Ureter (tissue), 1 donor: ENCODE measurements around the gene RNF145. TPM values are rescaled to one million over a fixed set of nuclear protein-coding genes. Genes with fewer than 3 reads are reported as not detected.
A peak's percentile ranks its signal among the peaks of the same experiment; 100 is the strongest.
"Not testable (repeated sequence)": the region's sequence is repeated elsewhere in the genome, so short reads cannot be mapped to it uniquely, and the experiment has no call there.

Experiments
- DNase-seq: peaks from one replicate; pipeline ENCODE4 v3.0.0-alpha.2; 2020; ENCODE audit warnings: low spot score
- total RNA-seq: library from RNA; stranded (reverse); gene quantifications from one replicate; pipeline ENCODE4 v1.2.4, GENCODE V29; 2023
- donor health status: DM: yes; HTN: yes; CAD: no.

RNF145 gene, protein sequence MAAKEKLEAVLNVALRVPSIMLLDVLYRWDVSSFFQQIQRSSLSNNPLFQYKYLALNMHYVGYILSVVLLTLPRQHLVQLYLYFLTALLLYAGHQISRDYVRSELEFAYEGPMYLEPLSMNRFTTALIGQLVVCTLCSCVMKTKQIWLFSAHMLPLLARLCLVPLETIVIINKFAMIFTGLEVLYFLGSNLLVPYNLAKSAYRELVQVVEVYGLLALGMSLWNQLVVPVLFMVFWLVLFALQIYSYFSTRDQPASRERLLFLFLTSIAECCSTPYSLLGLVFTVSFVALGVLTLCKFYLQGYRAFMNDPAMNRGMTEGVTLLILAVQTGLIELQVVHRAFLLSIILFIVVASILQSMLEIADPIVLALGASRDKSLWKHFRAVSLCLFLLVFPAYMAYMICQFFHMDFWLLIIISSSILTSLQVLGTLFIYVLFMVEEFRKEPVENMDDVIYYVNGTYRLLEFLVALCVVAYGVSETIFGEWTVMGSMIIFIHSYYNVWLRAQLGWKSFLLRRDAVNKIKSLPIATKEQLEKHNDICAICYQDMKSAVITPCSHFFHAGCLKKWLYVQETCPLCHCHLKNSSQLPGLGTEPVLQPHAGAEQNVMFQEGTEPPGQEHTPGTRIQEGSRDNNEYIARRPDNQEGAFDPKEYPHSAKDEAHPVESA
- 96.1 TPM for total RNA-seq

DNA sequence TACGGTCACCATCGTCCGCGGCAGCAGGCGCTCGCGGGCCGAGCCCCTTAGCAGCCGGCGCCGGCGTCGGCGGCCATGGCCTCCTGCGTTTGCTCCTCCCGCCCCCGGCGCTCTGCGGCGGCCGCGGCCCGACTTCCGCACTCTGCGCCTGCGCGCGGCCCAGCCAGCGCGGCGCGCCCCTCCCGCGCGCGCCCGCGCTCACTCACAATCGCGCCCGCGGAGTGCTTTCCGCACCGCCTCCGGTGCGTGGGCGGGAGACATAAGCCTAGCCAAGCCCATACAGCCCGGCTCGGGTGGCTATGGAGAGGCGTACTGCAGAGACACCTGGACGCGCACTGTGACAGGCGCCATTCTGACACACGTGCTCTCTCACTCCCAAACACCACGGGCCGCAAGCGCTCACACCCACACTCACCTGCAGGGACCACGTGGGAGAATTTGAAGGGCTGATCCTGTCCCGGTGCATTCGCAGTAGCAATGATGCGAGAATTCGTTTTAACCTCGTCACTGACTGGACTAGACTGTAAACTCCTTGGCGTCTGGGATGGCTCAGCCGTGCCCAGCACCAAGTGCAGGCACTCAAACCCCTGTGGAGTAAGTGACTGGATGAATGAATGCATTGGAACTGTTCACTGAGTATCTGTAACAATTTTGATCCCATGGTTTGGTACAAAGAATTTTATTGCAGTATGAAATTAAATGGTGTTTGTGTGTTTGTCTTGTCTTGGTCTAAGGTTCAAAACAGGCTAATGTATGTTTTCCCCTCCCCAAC, at the start of gene RNF145:
Gene RNF145, minus strand, starts transcription at position 116 of the 772 bp plus-strand sequence. CDS start 5,936 bp downstream, outside the sequence.
- DNase-seq, result peak; percentile 81

DNA sequence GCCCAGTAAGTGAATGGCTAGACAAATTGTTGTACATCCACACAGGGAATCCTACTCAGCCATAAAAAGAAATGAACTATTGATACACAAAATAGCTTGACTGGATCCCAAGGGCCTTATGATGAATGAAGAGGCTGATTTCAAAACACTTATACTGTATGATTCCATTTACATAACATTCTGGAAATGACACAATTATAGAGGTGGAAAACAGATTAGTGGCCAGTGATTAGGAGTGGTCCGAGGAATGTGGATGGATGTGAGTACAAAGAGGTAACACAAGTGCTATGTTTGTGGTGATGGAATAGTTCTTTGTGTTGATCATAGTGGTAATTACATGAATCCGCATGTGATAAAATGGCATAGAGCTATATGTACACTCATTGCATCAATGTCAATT, 49.0 kb upstream of the RNF145 start:
- no peak for DNase-seq

DNA sequence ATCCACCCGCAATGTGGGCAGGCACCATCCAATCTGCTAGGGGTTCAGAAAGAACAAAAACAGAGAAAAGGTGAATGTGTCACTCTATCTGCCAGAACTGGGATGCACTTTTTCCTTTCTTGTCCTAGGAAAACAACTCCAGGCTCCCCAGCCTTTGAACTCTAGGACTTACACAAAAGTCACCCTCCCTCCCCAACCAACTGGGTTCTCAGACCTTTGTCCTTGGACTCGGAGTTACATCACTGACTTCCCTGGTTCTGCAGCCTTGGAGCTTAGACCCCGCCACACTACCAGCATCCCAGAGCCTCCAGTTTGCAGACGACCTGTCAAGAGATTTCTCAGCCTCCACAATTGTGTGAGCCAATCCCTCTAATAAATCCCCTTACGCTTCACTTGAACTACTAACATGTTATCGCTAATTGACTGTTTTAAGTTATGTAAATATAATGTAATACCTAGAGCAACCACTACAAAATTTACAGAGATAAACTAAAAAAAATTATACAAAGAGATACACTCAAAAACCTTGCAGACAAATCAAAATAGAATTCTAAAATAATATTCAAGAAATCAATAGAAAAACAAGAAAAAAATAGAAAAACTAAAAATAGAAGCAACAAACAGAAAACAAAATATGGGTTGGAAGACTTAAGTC, 48.4 kb upstream of the RNF145 start:
- no peak for DNase-seq

DNA sequence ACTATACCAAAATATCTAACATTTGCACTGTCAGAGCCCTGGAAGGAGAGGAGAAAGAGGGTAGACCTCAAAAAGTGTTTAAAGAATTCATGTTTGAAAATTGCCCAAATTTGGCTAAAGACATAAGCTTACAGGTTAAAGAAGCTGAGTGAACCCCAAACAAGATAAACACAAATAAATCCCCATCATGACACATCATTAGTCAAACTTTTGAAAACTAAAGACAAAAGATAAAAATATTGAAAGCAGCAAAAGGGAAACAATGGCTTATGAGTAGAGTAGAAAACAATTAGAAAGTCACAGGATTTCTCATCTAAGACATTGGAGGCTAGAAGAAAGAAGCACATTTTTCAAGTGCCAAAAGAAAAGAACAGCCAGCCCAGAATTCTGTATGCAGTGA, 47.7 kb upstream of the RNF145 start:
- DNase-seq, result no peak

DNA sequence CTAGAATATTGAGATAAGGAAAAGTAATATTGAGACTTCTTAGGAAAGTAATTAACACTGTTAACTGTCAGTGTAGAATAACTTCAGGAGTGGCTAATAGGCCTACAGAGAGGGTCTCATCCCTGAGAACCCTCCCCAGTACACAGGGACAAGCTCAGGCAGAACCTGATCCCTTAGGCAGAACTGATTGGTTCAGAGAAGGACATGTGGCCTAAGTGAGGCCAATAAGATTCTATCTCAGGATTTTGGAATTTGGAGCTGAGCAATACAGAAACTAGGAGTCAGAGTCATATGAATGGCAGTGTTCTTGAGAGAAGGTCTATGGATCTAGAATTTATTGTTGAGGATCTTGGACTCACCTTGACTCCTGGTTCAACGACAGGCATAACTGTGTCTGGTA, 42.8 kb upstream of the RNF145 start:
- DNase-seq, result no peak

DNA sequence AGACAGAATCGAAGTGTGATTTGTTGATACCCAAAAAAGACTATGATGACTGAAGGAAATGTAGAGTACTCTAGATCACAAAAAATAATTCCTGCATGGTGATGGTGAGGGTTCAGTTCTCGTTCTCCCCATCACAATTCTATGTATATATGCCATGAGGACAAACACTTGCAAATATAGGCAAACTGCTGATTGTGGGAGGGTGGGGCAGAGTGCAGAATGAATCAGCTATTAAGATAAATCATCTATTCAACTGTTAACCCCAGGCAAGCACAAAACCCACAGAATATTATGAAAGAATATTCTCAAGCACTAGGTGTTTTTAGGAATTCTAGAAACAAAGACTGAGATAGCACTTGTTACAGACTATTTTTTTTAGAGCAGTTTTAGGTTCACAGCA, 39.8 kb upstream of the RNF145 start:
- no peak for DNase-seq

DNA sequence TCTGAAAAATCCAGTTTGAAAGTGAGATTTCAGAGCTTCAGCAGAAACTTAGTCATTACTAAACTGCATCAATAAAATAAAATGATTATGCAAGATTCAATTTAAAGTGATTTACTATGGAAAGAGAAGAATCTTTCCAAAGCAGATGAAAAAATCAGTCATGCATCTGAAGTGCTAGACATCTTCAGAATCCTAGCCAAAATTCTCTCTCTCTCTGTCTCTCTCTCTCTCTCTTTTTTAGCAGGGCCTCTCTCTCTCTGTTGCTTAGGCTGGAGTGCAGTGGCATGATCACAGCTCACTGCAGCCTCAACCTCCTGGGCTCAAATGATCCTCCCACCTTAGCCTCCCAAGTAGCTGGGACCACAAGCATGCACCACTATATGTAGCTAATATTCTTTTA, 35.5 kb upstream of the RNF145 start:
- DNase-seq, result no peak

DNA sequence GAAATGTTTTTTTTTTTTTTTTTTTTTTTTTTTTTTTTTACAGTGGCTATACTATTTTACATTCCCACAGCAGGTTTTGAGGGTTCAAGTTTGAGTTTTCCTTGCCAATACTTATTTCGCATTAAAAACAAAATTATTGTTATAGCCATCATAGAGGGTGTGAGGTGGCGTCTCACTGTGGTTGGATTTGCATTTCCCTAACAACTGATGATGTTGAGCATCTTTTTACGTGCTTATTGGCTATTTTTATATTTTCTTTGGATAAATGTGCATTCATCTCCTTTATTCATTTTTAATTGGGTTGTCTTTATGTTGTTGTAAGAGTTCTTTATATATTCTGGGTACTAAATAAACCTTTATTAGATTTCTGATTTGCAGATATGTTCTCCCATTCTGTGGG, 34.8 kb upstream of the RNF145 start:
- no peak for DNase-seq

DNA sequence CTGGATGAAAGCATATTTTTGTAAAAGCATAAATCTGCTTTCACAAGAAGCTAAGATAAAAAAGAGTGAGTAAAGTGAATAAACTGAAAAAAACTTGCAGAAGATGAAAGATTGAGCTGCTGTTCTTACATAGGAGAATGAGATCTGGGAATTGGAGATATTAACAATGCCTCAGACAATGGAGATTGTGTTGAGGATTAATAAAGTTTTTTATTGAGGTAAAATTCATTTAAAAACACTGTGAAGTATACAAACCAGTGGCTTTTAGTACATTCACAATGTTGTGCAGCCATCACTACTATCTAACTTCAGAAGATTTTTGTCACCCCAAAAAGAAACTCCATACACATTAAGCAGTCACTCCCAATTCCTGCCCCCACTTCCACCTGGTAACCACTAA, 34.0 kb upstream of the RNF145 start:
- no peak for DNase-seq

DNA sequence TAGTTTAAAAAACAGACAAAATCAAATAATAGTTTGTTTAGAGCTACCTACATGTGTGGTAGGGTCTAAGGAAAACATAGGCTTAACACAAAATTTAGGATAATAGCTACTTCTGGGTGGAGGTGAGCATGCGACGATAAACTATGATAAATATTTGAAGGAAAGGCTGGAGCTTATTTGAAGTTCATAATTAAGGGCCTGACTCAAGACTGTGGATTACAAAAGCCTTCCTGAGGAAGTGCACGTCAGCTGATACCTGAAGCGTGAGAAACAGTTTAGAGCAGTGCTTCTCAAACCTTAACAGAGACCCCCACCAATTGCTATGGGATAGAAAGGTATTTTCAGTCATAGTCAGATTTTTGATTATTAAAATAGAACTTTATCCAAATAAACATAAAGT, 33.3 kb upstream of the RNF145 start:
- DNase-seq, result no peak

DNA sequence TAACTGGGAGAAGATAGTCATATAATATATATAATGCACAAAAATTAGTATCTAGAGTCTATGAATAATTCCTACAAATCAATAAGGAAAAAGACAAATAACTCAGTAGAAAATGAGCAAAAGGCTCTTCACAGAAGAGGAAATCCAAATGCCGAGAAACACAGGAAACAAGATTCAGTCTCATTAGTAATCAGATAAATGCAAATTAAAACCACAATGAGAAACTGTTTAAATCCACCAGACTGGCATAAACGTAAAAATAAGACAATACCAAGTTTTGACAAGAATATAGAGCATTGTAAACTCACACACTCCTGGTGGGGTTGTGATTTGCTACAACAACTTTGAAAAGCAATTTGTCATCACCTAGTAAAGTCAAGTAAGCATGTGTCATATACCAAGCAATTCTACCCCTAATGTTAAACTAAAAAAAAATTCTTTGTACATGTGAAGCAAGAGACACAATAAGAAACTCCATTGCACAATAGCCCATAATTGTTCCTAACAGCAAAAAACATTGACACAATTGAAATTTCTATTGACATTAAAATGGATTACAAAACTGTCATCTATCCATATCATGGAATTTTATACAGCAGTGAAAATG, 32.7 kb upstream of the RNF145 start:
- DNase-seq, result no peak

DNA sequence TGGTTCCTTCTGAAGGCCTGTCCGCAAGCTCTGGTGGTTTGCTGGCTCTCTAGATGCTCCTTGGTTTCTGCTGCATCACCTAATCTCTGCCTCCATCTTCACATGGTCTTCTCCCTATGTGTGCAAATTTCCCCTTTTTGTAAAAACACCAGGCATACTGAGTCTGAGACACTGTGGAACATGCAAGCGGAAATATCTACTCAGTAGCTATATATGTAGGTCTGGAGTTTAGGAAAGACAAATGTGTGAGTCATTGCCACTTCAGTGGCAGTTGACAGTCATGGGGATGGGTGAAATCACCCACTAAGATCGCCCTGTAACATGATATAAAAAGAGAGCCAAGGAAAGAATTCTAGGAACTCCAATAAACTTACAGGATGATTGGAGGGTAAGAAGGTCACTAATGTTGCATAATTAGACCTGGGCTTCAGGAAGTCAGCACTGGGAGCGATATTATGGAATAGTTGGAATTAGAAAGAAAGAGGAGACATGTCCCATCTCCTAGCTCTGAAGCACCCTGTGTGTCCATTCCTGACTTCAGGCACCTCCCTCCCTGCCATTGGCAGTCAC, 31.0 kb upstream of the RNF145 start:
- DNase-seq, result no peak

DNA sequence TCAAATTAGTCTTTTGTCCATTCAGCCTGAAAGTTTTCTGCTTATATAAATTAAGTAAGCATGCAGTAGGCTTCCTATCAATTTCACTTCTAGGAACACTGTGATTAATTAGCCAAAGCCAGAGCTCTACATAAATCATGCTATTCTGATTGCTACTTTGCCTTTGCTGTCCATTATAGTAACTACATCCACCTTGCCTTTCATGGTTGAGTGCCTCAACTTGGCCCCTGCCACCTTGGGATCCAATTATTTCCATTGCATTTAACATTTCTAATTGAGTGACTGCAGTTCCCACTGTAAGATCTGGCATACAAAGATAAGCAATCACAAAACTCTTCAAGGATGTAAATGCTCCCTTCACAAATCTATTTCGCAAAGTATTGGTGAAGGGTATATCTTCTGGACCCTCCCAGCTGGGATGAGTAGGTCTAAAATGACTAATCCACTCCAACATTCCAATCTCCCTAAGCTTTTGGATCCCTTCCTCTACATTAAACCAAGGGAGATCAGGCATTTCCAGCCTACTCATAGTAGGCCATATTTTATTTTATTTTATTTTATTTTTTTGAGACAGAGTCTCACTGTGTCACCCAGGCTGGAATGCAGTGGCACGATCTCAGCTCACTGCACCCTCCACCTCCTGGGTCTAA, 26.6 kb upstream of the RNF145 start:
- not testable (repeated sequence) for DNase-seq

DNA sequence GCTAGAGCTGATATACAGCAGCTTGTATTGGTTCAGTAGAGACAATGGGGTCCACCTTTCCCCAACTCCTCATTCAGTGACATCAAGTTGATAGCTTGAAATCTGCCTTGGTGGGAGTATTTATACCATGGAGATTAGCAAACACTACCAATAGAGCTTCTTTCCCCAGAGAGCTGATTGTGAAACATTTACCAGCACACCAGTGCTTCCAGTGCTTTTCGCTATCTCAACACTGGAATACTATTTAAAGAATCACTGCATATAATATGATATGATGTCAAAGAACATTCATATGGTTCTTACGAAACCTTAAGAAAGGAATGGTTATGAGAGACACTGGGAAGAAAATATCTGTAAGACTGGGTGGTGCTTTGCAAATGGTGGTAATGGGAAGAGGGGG, 21.8 kb upstream of the RNF145 start:
- DNase-seq, result no peak

DNA sequence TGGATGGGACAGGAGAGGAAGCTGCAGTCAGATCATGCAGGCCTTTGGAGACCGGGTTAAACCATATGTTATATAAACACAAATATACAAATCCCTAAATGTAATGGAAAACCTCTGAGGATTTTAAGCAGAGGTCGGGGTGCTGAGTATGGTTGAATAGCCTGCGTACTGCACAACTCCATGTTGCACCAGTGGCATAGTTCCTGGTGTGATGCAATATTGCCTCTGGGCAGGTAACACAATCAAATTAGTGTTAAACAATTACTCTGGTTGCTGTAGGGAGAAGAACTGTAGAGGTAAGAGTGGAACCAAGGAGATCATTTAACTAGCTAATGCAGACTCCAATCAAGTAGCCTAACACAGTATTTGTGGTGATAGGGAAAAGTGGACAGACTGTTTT, 21.3 kb upstream of the RNF145 start:
- DNase-seq, result no peak

DNA sequence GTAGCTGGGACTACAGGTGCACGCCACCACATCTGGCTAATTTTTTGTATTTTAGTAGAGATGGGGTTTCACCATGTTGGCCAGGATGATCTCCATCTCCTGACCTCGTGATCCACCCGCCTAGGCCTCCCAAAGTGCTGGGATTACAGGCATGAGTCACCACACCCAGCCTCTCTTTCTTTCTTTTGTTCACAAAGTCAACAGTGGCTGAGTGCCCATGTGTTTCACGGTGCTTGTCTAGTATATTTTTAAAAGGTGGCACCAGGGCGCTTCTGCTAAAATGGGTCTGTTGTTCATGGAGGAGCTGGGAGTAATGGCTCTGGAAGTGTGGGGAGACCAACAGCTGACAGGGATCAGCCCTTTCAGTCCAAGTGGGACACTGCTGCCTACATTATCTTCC, 18.7 kb upstream of the RNF145 start:
- not testable (repeated sequence) for DNase-seq

DNA sequence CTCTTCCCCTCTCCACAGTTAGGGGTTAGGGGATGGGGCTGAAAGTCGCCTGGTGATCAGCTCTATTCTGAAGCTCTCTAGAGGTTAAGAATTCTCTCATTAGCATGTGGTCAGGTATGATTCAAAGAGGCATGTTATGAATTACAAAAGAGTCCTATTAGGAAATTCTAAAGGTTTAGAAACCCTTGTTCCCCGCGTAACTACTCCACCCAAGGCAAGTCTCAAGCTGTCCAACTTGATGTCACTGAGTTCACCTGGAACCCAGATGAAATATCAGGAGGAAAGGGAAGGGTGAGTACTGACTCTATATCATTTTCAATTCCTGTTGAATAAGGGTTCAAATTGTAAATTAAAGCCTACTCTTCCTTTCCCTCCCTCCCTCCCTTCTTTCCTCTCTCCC, 18.1 kb upstream of the RNF145 start:
- DNase-seq, result no peak

DNA sequence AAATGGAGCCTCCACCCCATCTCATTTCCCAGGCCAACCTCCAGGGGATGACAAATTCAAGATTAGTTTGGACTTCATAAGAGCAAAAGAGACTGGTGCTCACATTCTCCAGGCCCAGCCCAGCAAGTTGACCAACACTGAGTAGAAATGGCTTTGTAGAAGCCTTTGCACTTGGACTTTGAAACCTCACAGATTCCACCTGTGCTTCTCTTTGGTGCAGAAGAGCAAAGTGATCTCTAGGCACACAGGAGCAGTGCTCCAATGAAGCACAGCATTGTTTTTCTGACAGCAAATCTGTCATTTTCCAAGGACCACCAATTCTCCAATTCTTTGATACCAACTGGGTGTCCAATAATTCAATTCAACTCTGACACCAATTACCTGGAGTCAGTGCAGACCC, 17.1 kb upstream of the RNF145 start:
- no peak for DNase-seq

DNA sequence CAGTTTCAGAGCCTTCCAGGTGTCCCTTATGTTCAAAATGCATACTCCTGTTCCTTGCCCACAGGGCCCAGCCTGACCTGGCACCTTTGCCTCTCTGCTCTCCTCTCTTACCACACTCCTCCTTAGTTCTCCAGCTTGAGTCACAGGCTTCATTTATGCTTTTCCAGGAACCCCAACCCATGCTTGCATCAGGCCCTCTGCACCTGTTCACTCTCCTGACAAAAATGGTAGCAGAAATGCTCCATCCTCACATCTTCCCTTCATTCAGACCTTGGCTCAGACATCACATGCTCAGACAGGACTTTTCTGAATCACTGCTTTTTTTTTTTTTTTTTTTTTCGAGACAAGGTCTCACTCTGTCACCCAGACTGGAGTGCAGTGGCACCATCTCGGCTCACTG, 15.1 kb upstream of the RNF145 start:
- DNase-seq, result no peak

DNA sequence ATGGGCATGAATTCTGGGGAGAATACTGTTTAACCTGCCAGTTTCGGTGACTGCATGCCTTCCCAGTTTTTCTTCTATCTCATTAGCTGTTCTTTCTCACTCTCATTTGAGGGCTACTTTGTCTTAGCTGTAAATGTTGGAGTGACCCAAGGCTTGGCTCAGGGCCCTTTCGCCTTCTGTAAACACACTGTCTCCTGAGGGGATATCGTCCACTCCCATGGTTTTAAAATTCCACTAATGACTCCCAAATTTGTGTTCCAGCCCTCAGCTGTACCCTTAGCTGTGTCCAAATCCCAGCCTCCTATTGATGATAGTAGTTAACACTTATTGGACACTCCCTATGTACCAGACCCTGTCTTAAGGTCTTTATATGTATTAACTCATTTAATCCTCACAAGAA, 14.1 kb upstream of the RNF145 start:
- no peak for DNase-seq

DNA sequence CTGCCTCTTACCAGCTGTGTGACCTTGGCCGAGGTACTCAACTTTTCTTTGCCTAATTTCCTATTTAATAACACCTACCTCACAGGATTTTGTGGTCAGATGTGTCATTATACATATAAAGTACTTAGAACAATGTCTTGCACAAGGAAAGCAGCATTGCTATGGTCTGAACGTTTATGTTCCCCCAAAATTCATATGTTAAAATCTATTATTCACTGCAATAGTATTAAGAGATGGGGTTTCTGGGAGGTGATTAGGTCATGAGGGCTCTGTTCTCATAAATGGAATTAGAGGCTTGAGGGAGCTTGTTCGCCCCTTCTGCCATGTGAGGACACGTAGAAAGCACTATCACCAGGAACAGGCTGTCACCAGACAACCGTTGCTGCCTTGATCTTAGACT, 10.9 kb upstream of the RNF145 start:
- no peak for DNase-seq
